HCT116 (cell line): ENCODE data around the gene BAIAP2.

ENCODE experiments used
- CEBPB ChIP-seq: IDR thresholded peaks from 2 replicates; pipeline ENCODE4 v1.6.1; 2012; ENCODE audit warnings: low read depth
- EGR1 ChIP-seq: IDR thresholded peaks from 2 replicates; pipeline ENCODE4 v1.6.1; 2012; ENCODE audit warnings: low read depth
- EZH2 ChIP-seq: fragments of 200-600 bp; sonication (generic); IDR thresholded peaks from 2 replicates; pipeline ENCODE4 v1.6.1; 2017; ENCODE audit warnings: antibody characterized with exemption, mixed run types
- EZH2phosphoT487 ChIP-seq: fragments of 200-600 bp; IDR thresholded peaks from 2 replicates; pipeline ENCODE4 v1.6.1; 2018; ENCODE audit warnings: antibody characterized with exemption, borderline replicate concordance
- POLR2A ChIP-seq: IDR thresholded peaks from 2 replicates; pipeline ENCODE4 v1.7.0; 2011; ENCODE audit warnings: borderline replicate concordance; ENCODE audit not compliant: insufficient read depth, insufficient read length; ENCODE audit errors: extremely low read depth
- POLR2AphosphoS5 ChIP-seq: IDR thresholded peaks from 2 replicates; pipeline ENCODE4 v1.6.1; 2011; ENCODE audit warnings: mild to moderate bottlenecking, low read depth, low read length, moderate library complexity
- SRF ChIP-seq: IDR thresholded peaks from 2 replicates; pipeline ENCODE4 v1.6.1; 2012; ENCODE audit warnings: low read depth
- TCF7L2 ChIP-seq: IDR thresholded peaks from 2 replicates; pipeline ENCODE4 v1.7.0; 2011; ENCODE audit warnings: borderline replicate concordance, inconsistent platforms; ENCODE audit not compliant: insufficient read depth, insufficient read length; ENCODE audit errors: extremely low read depth
- YY1 ChIP-seq: IDR thresholded peaks from 2 replicates; pipeline ENCODE4 v1.6.1; 2011; ENCODE audit warnings: low read length, low read depth, moderate library complexity, mild to moderate bottlenecking; ENCODE audit not compliant: insufficient replicate concordance; ENCODE audit errors: extremely low read depth
- ZNF274 ChIP-seq: fragments of 200-500 bp; sonication (Bioruptor generic); IDR thresholded peaks from 2 replicates; pipeline ENCODE4 v1.6.1; 2014; ENCODE audit warnings: mild to moderate bottlenecking, low read depth, low read length, inconsistent platforms
- TF ChIP-seq, protein P1 (sequence below), 3 experiments: fragments of 200-600 bp in 1 of 3; sonication (generic) in 1 of 3; IDR thresholded peaks in 2 of 3; conservative IDR thresholded peaks in 1 of 3; 2 replicates each; pipeline ENCODE4 v1.5.1; 2012 to 2017; ENCODE audit warnings: low read depth in 2 of 3, low read length in 2 of 3, antibody characterized with exemption in 1 of 3, borderline replicate concordance in 1 of 3, control low read depth in 1 of 3, mild to moderate bottlenecking in 1 of 3, mixed read lengths in 1 of 3, mixed run types in 1 of 3, moderate library complexity in 1 of 3; ENCODE audit not compliant: insufficient read depth in 1 of 3
- TF ChIP-seq, protein P2 (sequence below): IDR thresholded peaks from 2 replicates; pipeline ENCODE4 v1.6.1; 2012; ENCODE audit warnings: low read depth
- TF ChIP-seq, protein P3 (sequence below): IDR thresholded peaks from 2 replicates; pipeline ENCODE4 v1.6.1; 2011; ENCODE audit warnings: mild to moderate bottlenecking, low read length, moderate library complexity; ENCODE audit not compliant: insufficient replicate concordance; ENCODE audit errors: extremely low read depth

DNA sequence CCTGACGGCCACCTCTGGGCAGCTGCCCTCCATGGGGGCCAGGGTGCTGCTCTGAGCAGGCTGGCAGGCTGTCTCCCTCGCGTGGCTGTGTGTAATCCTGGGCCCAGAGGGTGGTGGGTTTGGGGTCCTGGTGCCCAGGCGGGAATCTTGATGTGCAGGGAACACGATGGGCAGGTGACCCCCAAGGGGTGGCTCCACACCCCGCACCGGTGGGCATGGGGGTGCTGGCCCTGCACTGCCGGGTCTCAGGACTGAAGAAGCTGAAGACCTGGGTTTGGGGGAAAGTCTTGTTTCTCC is 34.7 kb upstream of the BAIAP2 start:
- TF ChIP-seq, protein P1, sequence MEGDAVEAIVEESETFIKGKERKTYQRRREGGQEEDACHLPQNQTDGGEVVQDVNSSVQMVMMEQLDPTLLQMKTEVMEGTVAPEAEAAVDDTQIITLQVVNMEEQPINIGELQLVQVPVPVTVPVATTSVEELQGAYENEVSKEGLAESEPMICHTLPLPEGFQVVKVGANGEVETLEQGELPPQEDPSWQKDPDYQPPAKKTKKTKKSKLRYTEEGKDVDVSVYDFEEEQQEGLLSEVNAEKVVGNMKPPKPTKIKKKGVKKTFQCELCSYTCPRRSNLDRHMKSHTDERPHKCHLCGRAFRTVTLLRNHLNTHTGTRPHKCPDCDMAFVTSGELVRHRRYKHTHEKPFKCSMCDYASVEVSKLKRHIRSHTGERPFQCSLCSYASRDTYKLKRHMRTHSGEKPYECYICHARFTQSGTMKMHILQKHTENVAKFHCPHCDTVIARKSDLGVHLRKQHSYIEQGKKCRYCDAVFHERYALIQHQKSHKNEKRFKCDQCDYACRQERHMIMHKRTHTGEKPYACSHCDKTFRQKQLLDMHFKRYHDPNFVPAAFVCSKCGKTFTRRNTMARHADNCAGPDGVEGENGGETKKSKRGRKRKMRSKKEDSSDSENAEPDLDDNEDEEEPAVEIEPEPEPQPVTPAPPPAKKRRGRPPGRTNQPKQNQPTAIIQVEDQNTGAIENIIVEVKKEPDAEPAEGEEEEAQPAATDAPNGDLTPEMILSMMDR (IDR thresholded peaks at IDR 0.05 in 2 of 3, conservative IDR thresholded peaks at IDR 0.05 in 1 of 3; ENCODE audit: borderline replicate concordance in 1 of 3, insufficient read depth in 1 of 3, low read depth in 2 of 3, low read length in 2 of 3), result no peak
- TF ChIP-seq POLR2A, result no peak
- TF ChIP-seq, protein P2, sequence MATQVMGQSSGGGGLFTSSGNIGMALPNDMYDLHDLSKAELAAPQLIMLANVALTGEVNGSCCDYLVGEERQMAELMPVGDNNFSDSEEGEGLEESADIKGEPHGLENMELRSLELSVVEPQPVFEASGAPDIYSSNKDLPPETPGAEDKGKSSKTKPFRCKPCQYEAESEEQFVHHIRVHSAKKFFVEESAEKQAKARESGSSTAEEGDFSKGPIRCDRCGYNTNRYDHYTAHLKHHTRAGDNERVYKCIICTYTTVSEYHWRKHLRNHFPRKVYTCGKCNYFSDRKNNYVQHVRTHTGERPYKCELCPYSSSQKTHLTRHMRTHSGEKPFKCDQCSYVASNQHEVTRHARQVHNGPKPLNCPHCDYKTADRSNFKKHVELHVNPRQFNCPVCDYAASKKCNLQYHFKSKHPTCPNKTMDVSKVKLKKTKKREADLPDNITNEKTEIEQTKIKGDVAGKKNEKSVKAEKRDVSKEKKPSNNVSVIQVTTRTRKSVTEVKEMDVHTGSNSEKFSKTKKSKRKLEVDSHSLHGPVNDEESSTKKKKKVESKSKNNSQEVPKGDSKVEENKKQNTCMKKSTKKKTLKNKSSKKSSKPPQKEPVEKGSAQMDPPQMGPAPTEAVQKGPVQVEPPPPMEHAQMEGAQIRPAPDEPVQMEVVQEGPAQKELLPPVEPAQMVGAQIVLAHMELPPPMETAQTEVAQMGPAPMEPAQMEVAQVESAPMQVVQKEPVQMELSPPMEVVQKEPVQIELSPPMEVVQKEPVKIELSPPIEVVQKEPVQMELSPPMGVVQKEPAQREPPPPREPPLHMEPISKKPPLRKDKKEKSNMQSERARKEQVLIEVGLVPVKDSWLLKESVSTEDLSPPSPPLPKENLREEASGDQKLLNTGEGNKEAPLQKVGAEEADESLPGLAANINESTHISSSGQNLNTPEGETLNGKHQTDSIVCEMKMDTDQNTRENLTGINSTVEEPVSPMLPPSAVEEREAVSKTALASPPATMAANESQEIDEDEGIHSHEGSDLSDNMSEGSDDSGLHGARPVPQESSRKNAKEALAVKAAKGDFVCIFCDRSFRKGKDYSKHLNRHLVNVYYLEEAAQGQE, result no peak
- TF ChIP-seq, protein P3, sequence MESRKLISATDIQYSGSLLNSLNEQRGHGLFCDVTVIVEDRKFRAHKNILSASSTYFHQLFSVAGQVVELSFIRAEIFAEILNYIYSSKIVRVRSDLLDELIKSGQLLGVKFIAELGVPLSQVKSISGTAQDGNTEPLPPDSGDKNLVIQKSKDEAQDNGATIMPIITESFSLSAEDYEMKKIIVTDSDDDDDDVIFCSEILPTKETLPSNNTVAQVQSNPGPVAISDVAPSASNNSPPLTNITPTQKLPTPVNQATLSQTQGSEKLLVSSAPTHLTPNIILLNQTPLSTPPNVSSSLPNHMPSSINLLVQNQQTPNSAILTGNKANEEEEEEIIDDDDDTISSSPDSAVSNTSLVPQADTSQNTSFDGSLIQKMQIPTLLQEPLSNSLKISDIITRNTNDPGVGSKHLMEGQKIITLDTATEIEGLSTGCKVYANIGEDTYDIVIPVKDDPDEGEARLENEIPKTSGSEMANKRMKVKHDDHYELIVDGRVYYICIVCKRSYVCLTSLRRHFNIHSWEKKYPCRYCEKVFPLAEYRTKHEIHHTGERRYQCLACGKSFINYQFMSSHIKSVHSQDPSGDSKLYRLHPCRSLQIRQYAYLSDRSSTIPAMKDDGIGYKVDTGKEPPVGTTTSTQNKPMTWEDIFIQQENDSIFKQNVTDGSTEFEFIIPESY, result no peak
- TF ChIP-seq ZNF274, result no peak
- TF ChIP-seq EZH2, result no peak
- TF ChIP-seq EGR1, result no peak
- TF ChIP-seq TCF7L2, result no peak
- no peak for TF ChIP-seq POLR2AphosphoS5
- TF ChIP-seq SRF, result no peak
- TF ChIP-seq EZH2phosphoT487, result no peak
- no peak for TF ChIP-seq YY1
- no peak for TF ChIP-seq CEBPB
